HG03175 (cell line): ENCODE results near the gene ENTPD2.

ENCODE experiments used
- ATAC-seq: cut with Tn5 transposase; IDR thresholded peaks from one replicate; pipeline ENCODE4 v1.9.1; 2021; ENCODE audit warnings: mild to moderate bottlenecking, moderate library complexity; ENCODE audit not compliant: unreplicated experiment

ENTPD2 gene

GRCh38 chr9:137080260-137081122 lies 26.6 kb upstream of the ENTPD2 start:
- ATAC-seq, result no peak

DNA sequence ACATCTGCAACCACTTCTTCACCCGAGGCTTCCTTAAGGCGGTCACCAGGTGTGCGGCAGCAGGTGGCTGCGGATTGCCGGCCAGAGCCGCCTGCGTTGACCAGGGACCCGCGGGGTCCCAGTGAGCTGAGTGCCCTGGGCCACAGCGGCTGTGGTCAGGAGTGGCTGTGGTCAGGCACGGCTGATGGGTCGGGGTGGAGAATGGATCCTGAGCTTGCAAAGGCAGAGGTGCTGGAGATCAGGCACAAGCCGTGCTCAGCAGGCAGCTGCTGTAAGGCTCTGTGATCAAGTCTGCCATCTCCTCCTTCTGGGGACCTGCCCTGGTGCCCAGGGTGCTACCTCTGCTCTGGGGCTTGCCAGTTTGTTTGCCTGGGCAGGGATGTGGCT lies 25.5 kb upstream of the ENTPD2 start:
- no peak for ATAC-seq

DNA sequence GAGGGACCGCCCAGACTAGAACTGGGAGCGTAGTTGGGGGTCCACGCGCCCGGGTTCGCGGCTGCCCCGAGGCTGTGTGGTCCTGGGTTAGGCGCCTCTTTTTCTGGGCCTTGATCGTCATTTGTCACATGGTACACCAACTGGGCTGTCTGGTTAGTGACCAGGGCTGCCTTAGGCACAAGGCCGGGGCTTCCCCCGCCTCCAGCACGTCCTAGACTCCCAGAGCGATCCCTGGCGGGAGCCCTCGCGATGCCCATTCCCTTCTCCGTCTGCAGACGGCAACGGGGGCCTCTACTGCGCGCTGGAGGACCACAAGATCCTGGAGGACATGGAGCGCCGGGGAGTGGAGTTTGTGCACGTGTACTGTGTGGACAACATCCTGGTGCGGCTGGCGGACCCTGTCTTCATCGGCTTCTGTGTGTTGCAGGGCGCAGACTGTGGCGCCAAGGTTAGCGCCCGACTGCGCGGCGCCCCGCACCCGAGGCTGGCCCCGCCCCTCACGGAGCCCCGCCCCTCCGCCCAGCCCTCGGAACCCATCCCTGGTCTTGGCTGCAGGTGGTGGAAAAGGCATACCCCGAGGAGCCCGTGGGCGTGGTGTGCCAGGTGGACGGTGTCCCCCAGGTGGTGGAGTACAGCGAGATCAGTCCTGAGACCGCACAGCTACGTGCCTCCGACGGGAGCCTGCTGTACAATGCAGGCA lies 25.0 kb upstream of the ENTPD2 start:
- ATAC-seq, result no peak

- peak; percentile 23 for ATAC-seq
Observed at GRCh38 chr9:137077758-137078693, 24.2 kb upstream of the ENTPD2 start.

GRCh38 chr9:137077010-137077747 lies 23.3 kb upstream of the ENTPD2 start, which contains the start of gene UAP1L1:
Gene UAP1L1 (plus strand): TSS chr9:137077517. CDS start chr9:137077533, 16 bp downstream.
- peak; percentile 55 for ATAC-seq

DNA sequence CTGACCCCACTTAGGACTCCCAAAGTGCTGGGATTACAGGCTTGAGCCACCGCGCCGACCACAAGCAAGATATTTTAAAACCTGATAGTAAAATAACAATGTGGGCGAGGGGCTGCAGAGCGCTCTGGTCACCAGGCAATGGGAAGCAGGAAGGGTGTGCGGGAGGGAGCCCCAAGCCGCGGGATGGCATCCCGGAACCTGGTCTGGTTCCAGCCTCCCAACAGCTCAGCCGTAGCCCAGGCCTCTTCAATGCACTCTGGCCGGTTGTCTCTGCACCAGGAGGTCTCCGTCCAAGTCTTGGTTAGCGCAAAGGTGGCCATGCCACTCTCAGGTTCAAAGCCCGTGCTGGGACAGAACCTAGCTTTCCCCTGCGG lies 22.8 kb upstream of the ENTPD2 start:
- no peak for ATAC-seq

DNA sequence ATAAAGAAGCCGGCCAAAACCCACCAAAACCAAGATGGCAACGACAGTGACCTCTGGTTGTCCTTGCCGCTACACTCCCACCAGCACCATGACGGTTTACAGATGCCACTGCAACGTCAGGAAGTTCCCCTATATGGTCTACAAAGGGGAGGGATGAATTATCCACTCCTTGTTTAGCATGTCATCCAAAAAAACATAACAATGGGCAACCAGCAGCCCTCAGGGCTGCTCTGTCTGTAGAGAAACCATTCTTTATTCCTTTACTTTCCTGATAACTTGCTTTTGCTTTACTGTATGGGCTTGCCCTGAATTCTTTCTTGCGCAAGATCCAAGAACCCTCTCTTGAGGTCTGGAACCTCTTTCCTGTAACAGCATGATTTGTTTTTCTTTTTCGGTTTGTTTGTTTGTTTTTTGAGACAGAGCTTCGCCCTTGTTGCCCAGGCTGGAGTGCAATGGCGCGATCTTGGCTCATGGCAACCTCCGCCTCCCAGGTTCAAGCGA lies 21.5 kb upstream of the ENTPD2 start:
- no peak for ATAC-seq

DNA sequence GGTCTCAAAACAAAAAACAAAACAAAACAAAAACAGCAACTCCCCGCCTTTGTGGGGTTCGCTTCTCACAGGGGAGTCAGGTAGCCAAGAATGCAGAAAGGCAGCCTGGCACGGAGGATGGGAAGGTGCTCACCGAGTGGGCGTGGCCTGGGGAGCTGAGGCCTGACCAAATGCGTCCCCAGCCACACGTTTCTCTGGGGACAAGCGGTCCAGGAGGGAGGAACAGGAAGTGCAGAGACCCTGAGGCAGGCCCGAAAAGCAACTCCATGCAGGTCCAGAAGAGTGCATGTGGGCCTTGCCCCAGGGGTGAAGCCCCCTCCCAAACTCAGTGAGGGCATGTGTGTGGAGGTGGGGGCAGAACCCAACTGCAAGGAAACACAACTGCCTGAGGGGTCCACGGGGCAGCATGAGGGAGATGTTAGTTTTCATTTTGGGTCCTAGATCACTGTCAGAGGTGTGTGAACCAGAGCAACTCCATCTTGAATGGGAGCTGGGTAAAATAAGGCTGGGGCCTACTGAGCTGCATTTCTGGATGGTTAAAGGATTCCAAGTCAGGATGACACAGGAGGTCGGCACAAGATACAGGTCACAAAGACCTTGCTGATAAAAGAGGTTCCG lies 20.9 kb upstream of the ENTPD2 start:
- ATAC-seq, result no peak

GRCh38 chr9:137073992-137074399 lies 20.1 kb upstream of the ENTPD2 start:
- ATAC-seq, result no peak

- no peak for ATAC-seq
Observed at GRCh38 chr9:137071282-137071681, 17.4 kb upstream of the ENTPD2 start.

GRCh38 chr9:137070906-137071275 lies 17.0 kb upstream of the ENTPD2 start:
- peak; percentile 7 for ATAC-seq

DNA sequence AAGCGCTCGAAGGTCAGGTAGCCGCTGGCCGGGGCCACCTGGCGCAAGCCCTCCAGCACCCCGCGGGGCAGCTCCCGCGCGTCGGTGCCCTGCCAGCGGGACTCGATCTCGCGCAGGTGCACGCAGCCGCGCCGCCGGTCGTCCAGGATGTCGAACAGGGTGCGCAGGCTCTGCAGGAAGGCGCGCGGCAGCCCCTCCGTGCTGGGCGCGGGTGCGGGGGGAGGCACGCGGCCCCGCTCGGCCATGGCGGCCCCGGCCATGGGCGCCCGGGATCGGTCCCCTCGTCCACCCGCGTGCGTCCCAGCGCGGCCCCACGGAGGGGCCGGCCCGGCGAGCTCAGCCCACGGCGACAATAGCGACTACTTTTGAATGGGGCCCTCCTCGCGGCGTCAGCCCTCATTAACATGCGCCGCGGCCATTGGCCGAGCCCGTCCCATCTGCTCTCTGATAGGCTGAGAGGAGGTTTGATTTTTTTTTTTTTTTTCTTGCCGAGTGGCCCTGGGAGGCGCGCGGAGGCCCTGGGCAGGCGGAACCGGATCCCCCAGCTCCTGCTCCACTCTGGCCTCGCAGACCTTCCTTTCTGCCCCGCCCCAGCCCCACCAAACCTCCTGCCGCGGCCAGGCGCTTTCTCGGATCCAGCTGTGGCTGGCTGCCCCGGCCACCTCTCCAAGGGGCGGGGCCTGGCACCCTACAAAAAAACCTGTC lies 16.5 kb upstream of the ENTPD2 start, which contains the start of gene SAPCD2:
SAPCD2 (minus strand) TSS at position 357 of the 705 bp plus-strand sequence; CDS start at position 260, 97 bp downstream.
- ATAC-seq, result peak; percentile 74

DNA sequence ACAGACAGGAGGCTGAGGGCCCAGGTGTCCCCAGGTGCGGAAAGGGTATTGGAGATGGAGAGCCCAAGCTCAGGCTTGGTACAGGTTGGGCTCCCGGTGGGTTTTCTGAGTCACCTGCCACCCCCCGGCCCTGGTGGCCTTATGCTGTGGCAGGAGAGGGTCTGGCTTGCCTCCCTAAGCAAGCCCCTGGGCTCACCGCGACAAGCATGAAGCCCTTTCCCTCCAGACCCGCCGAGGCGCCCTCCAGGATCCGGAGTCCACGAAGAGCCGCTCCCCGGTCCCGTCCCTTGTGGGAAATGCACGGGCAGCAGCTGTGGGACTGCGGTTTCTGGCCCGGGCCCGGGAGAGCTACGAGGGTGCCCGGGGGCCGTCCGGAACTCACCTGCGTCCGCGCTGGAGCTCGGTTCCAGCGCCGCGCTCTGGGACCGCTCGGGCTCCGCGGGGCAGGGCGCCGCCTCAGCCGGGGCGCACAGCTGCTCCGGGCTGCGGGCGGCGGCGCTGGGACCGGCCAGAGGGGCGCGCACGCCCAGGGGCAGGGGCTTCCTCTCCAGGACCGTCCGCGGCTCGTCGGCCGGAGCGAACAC lies 15.7 kb upstream of the ENTPD2 start:
- ATAC-seq, result peak; percentile 23

GRCh38 chr9:137068539-137069507 lies 15.0 kb upstream of the ENTPD2 start:
- no peak for ATAC-seq

DNA sequence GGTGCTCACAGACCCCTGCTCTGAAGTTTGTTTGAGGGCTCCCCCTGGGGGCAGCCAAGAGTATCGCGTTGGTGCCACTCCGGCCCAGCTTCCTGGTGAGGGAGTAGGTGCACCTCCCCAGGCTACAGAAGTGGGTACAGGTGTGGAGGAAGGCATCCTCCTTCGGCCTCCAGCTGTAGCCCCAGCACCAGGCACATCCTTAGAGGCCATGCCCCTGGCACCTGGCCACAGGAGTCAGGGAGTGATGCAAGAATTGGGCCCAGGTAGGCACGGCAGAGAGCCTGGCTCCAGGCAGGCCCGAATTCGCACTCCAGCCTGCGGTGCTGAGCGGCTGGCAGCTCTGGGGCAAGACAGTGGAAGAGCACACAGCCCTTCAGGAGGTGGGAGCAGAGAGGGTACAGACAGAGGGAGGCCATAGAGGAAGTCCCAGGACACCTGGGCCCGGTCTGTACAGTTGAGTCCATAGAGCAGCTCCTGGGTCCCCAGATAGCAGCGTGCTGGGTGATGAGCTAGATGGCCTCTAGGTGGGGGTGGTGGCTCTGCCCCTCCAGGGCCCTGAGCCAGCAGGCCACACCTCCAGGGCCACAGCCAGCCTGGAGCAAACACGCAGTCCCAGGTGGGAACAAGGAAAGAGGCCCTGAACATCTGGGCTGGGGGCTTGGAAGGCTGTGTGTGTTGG lies 14.1 kb upstream of the ENTPD2 start:
- ATAC-seq, result no peak

GRCh38 chr9:137066096-137066861 lies 12.4 kb upstream of the ENTPD2 start:
- ATAC-seq, result no peak
